GM12878 (cell line): ENCODE measurements around the gene SH2B3. TPM values are rescaled to one million over a fixed set of nuclear protein-coding genes. Genes with fewer than 3 reads are reported as not detected.

Experiments used
- BHLHE40 ChIP-seq, 2 experiments: fragments of 450-650 bp in 1 of 2; IDR thresholded peaks; 2 replicates each; pipeline ENCODE4 v1.6.1; 2011 to 2017; ENCODE audit warnings: low read depth in 2 of 2, borderline replicate concordance in 1 of 2, improper control_type of control experiment in 1 of 2, low read length in 1 of 2, mild to moderate bottlenecking in 1 of 2
- BMI1 ChIP-seq: fragments of 450-650 bp; IDR thresholded peaks from 2 replicates; pipeline ENCODE4 v1.6.1; 2016; ENCODE audit warnings: mild to moderate bottlenecking, moderate library complexity, borderline replicate concordance
- CREM ChIP-seq: IDR thresholded peaks from 2 replicates; pipeline ENCODE4 v1.6.1; 2014; ENCODE audit warnings: antibody characterized with exemption, low read depth
- EP300 ChIP-seq, 2 experiments: fragments of 150-350 bp in 1 of 2; IDR thresholded peaks; 2 replicates each; pipeline ENCODE4 v1.6.1; 2011 to 2012; ENCODE audit warnings: low read depth in 2 of 2, low read length in 2 of 2, borderline replicate concordance in 1 of 2, improper control_type of control experiment in 1 of 2, inconsistent platforms in 1 of 2; ENCODE audit not compliant: control insufficient read depth in 1 of 2
- ETV6 ChIP-seq, 2 experiments: fragments of 450-650 bp in 1 of 2; IDR thresholded peaks in 1 of 2; conservative IDR thresholded peaks in 1 of 2; 2 replicates each; pipeline ENCODE4 v1.6.1; 2014; ENCODE audit warnings: antibody characterized with exemption in 1 of 2, borderline replicate concordance in 1 of 2, low read depth in 1 of 2, mild to moderate bottlenecking in 1 of 2, moderate library complexity in 1 of 2
- FOXM1 ChIP-seq: IDR thresholded peaks from 2 replicates; pipeline ENCODE4 v1.6.1; 2012; ENCODE audit warnings: low read depth, mild to moderate bottlenecking, inconsistent platforms, low read length, moderate library complexity
- GATAD2B ChIP-seq: fragments of 450-650 bp; conservative IDR thresholded peaks from 2 replicates; pipeline ENCODE4 v1.6.1; 2017; ENCODE audit warnings: low read depth, mild to moderate bottlenecking, moderate library complexity
- IKZF1 ChIP-seq: fragments of 450-650 bp; conservative IDR thresholded peaks from 2 replicates; pipeline ENCODE4 v1.6.1; 2017; ENCODE audit warnings: antibody characterized with exemption, mild to moderate bottlenecking
- KAT2A ChIP-seq: conservative IDR thresholded peaks from 2 replicates; pipeline ENCODE4 v1.6.1; 2011; ENCODE audit warnings: low read depth, low read length; ENCODE audit not compliant: control insufficient read depth
- MEF2A ChIP-seq: IDR thresholded peaks from 2 replicates; pipeline ENCODE4 v1.6.1; 2011; ENCODE audit warnings: low read depth, mild to moderate bottlenecking, low read length, moderate library complexity; ENCODE audit not compliant: insufficient read depth
- MYC ChIP-seq: IDR thresholded peaks from 2 replicates; pipeline ENCODE4 v1.6.1; 2011; ENCODE audit warnings: mild to moderate bottlenecking, low read length, moderate library complexity, inconsistent platforms; ENCODE audit not compliant: insufficient read depth, insufficient replicate concordance, insufficient read length, severe bottlenecking
- NBN ChIP-seq: fragments of 450-650 bp; IDR thresholded peaks from 2 replicates; pipeline ENCODE4 v1.6.1; 2016
- NFIC ChIP-seq: IDR thresholded peaks from 2 replicates; pipeline ENCODE4 v1.6.1; 2012; ENCODE audit warnings: low read depth, mild to moderate bottlenecking, inconsistent platforms, low read length, moderate library complexity
- PAX5 ChIP-seq: IDR thresholded peaks from 2 replicates; pipeline ENCODE4 v1.6.1; 2011; ENCODE audit warnings: low read depth, low read length, borderline replicate concordance
- PAX8 ChIP-seq: fragments of 450-650 bp; IDR thresholded peaks from 2 replicates; pipeline ENCODE4 v1.6.1; 2017; ENCODE audit warnings: mild to moderate bottlenecking, moderate library complexity
- POLR2AphosphoS5 ChIP-seq: IDR thresholded peaks from 2 replicates; pipeline ENCODE4 v1.6.1; 2011; ENCODE audit warnings: mild to moderate bottlenecking, low read length, inconsistent platforms
- STAT3 ChIP-seq: IDR thresholded peaks from 2 replicates; pipeline ENCODE4 v1.6.1; 2011; ENCODE audit warnings: low read depth, low read length, improper control_type of control experiment
- ZSCAN29 ChIP-seq: fragments of 450-650 bp; IDR thresholded peaks from 2 replicates; pipeline ENCODE4 v1.6.1; 2017; ENCODE audit warnings: mild to moderate bottlenecking, moderate library complexity
- polyA plus RNA-seq, 11 experiments: library from polyadenylated mRNA; depleted of rRNA in 4 of 11; unstranded in 6 of 11; stranded (reverse) in 5 of 11; fragments of >200 nt; fragmentation: Nextera tagmentation in 4 of 11; fragmentation: Illumina TruSeq in 1 of 11; extraction: Ambion mirVana in 4 of 11; extraction: Trizol in 1 of 11; gene quantifications; 1 replicate in 1 of 11; 2 replicates in 10 of 11; pipeline versions ENCODE4 v1.2.1 to v1.2.3, GENCODE V29; 2011 to 2016; ENCODE audit warnings: inconsistent platforms in 2 of 11, missing spikeins in 2 of 11, low read depth in 1 of 11
- total RNA-seq, 4 experiments: library from RNA; depleted of rRNA in 3 of 4; stranded (reverse); fragments of >200 nt in 3 of 4; fragmentation: Illumina TruSeq in 1 of 4; extraction: Trizol in 1 of 4; gene quantifications; 2 replicates each; pipeline versions ENCODE4 v1.2.1 to v1.2.3, GENCODE V29; 2013 to 2021
- TF ChIP-seq, protein P1 (sequence below): fragments of 450-650 bp; IDR thresholded peaks from 2 replicates; pipeline ENCODE4 v1.6.1; 2017; ENCODE audit warnings: mild to moderate bottlenecking, moderate library complexity

The SH2B3 gene
- total and polyA plus RNA-seq, 10 of the 15 experiments (the other 5 are each of a cell fraction or from before 2014, with no cell fraction given), result 5.8 to 46.4 (median 23.3) TPM

DNA sequence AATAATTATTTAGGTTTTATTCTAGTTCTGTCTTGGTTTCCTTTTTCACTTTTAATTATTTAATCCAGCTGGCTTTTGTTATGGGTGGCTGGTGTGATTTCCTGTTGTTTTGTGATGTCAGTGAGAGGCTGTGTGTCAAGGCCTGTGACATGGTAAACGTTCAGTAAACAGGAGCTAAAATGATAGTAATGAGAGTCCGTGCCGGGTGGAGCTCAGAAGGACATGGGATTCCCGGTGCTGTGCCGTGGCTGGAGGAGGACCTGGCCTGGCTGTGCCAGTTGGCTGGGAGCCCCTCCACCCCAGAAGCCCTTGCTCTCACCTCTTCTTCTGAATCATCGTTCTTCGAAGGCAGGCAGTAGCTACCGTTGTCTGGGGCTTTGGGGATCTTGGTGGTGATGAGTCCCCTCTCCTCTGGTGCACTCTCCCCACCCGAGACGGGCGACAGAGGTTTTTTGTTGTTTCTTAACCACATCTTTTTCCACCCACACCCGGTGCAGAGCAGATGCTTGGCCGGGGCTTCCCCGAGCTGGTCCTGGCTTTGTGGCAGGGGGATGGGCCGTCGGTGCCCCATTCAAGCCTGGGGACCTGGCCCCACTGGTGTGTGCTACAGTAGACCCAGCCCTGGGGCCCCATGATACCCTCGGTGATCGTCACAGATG lies 29.1 kb downstream of the SH2B3 start (continued):
- peak; percentile 47 to 60; a peak in 3 of 4 replicates for TF ChIP-seq EP300 (IDR thresholded peaks at IDR 0.05; ENCODE audit: borderline replicate concordance in 1 of 2, control insufficient read depth in 1 of 2, low read depth in 2 of 2, low read length in 2 of 2)
- TF ChIP-seq PAX8, result no peak
- peak; percentile 59; the same call in 1 of the 2 replicates for TF ChIP-seq MEF2A
- TF ChIP-seq KAT2A, result no peak
- TF ChIP-seq IKZF1, result peak; percentile 89
- TF ChIP-seq BMI1, result peak; percentile 47; the same call in 1 of the 2 replicates
- 0 out of 2 replicates have a peak, but pooled peaks have one; percentile 50 for TF ChIP-seq ZSCAN29
- TF ChIP-seq GATAD2B, result peak; percentile 85
- peak; percentile 67; the same call in 1 of the 2 replicates for TF ChIP-seq POLR2AphosphoS5
- TF ChIP-seq FOXM1, result peak; percentile 88
- peak; percentile 56 to 73; a peak in 3 of 4 replicates for TF ChIP-seq BHLHE40 (IDR thresholded peaks at IDR 0.05; ENCODE audit: borderline replicate concordance in 1 of 2, low read depth in 2 of 2, low read length in 1 of 2)
- no peak for TF ChIP-seq MYC
- TF ChIP-seq NFIC, result peak; percentile 87
- peak; percentile 77 for TF ChIP-seq NBN
- peak; percentile 80 for TF ChIP-seq CREM
- TF ChIP-seq, protein P1, sequence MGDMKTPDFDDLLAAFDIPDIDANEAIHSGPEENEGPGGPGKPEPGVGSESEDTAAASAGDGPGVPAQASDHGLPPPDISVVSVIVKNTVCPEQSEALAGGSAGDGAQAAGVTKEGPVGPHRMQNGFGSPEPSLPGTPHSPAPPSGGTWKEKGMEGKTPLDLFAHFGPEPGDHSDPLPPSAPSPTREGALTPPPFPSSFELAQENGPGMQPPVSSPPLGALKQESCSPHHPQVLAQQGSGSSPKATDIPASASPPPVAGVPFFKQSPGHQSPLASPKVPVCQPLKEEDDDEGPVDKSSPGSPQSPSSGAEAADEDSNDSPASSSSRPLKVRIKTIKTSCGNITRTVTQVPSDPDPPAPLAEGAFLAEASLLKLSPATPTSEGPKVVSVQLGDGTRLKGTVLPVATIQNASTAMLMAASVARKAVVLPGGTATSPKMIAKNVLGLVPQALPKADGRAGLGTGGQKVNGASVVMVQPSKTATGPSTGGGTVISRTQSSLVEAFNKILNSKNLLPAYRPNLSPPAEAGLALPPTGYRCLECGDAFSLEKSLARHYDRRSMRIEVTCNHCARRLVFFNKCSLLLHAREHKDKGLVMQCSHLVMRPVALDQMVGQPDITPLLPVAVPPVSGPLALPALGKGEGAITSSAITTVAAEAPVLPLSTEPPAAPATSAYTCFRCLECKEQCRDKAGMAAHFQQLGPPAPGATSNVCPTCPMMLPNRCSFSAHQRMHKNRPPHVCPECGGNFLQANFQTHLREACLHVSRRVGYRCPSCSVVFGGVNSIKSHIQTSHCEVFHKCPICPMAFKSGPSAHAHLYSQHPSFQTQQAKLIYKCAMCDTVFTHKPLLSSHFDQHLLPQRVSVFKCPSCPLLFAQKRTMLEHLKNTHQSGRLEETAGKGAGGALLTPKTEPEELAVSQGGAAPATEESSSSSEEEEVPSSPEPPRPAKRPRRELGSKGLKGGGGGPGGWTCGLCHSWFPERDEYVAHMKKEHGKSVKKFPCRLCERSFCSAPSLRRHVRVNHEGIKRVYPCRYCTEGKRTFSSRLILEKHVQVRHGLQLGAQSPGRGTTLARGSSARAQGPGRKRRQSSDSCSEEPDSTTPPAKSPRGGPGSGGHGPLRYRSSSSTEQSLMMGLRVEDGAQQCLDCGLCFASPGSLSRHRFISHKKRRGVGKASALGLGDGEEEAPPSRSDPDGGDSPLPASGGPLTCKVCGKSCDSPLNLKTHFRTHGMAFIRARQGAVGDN, result peak; percentile 95
- peak; percentile 92 for TF ChIP-seq PAX5
- TF ChIP-seq ETV6 (conservative IDR thresholded peaks at IDR 0.05 in 1 of 2, IDR thresholded peaks at IDR 0.05 in 1 of 2; ENCODE audit: borderline replicate concordance in 1 of 2, low read depth in 1 of 2), result peak in 1 of 2 experiments; percentile 73; a peak in 1 of 4 replicates
- TF ChIP-seq STAT3, result no peak
- TF ChIP-seq, all 136 proteins: peak for 53
